ENCODE data around the gene PPP1R1C.

DNA sequence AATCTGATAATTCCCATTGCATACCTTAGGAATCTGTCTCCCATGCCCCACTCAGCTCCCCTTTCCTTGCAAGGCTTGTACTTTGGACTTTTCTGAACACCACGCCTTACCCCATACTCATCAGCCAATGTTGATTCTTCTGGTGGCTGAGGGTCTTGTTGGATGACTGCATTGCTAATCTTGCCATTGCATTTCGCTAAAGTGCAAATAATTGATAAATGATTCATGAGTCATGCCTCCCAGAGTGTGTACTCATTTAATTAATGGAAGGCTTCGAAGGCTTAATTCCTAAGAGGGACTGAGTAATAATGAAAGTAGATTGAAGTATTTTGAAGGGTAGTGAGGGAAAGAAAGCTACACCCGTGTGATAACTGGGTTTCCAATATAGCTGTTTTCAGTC lies 28.0 kb upstream of the PPP1R1C start:
- TF ChIP-seq, protein P1, sequence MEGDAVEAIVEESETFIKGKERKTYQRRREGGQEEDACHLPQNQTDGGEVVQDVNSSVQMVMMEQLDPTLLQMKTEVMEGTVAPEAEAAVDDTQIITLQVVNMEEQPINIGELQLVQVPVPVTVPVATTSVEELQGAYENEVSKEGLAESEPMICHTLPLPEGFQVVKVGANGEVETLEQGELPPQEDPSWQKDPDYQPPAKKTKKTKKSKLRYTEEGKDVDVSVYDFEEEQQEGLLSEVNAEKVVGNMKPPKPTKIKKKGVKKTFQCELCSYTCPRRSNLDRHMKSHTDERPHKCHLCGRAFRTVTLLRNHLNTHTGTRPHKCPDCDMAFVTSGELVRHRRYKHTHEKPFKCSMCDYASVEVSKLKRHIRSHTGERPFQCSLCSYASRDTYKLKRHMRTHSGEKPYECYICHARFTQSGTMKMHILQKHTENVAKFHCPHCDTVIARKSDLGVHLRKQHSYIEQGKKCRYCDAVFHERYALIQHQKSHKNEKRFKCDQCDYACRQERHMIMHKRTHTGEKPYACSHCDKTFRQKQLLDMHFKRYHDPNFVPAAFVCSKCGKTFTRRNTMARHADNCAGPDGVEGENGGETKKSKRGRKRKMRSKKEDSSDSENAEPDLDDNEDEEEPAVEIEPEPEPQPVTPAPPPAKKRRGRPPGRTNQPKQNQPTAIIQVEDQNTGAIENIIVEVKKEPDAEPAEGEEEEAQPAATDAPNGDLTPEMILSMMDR (IDR thresholded peaks at IDR 0.05), result no peak
- no peak for TF ChIP-seq POLR2A (IDR thresholded peaks at IDR 0.05)
